HG03095 (cell line): Measurements from ENCODE around the gene RERE.

ENCODE experiments used
- ATAC-seq: cut with Tn5 transposase; IDR thresholded peaks from one replicate; pipeline ENCODE4 v1.9.1; 2021; ENCODE audit warnings: moderate library complexity; ENCODE audit not compliant: unreplicated experiment

RERE gene

DNA sequence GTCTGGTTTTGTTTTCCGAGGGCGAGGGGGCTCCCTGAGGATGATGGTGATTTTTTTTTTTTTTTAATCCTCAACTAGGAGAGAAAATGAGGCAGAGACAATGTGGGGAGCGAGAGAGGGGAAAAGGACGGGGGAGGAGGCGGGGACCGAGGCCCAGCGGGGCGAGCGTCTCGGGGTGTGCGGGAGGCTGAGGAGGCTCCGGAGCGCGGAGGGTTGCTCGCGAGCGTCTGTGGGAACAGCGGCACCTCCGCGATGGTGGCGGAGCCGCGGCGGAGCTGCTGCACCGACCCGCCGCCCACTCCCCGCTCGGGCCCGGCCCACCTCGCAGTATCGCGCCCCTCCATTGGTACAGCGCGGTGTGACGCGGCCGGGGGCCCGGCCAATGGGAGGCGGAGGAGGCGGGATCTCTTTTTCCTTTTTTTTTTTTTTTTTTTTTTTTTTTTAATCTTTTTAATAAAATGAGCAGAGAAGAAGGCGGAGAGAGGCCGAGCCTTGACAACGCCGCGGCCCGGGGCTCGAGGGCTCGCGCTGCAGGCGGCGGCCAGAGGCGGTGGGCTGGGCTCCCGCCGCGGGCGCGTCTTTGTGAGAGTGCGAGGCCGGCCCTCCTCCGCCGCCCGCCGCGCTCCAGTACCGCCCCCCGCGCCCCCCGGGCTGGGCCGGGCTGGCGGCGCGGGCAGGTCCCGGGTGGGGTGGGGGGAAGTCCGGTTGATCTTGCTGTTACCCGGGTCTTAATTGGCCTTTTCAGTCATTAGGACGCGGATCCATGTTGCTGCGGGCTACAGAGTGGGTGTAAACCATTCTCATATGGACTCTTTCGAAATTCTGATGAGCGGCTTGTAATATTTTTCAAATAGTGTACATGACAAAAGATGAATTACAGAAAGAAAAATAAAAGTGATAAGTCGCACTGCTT lies at the start of gene RERE:
TSS of gene RERE (minus strand) at position 229 of the 913 bp plus-strand sequence.
- ATAC-seq: peak; percentile 81

DNA sequence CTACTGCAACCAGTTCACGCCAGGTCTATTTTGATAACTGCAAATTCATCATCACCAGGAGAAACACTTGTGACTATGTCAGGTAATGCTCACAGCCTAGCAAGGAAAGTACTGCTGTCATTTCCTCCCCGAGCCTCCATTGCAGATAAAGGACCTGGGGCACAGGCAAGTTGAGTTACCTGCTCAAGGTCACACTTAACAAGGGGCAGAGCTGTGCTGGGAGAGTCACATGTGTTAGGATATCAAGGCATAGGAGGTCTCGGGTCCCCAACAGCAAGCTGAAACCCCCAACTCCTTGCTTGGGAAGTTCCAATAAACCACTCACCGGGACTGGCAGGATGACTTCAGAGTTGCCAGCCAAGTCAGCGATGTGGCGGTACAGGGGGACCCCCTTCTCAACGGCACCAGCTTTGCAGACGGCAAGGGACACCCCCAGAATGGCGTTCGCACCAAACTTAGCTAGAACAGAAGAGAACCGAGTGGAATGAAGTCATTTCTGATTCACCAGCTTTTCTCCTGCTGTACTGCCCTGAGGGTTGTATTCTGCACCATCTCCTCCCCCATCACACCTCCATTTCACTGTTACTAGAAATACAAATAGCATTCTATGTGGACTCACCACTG lies 49.5 kb upstream of the RERE start:
- ATAC-seq: no peak

DNA sequence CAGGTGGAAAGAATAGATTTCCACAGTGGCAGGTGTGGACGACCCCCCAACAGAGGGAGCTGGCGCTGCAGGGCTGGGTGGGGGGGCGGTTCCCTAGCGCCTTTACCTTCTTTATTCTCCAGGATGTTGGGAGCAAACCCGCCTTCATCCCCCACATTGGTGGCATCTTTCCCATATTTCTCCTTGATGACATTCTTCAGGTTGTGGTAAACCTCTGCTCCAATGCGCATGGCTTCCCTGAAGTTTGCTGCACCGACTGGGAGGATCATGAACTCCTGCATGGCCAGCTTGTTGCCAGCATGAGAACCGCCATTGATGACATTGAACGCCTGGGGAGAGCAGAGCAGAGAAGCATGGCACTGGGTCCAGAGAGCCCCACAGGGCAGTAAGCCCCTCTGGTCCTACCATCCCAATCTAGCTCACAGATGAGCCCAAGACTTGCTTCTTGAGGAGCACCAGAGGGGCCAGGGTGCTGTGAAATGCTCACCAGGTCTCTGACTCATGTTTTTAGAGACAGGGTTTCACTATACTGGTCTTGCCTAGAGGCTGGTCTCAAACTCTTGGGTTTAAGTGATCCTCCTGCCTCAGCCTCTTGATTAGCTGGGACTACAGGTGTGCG lies 48.8 kb upstream of the RERE start:
- no peak for ATAC-seq

DNA sequence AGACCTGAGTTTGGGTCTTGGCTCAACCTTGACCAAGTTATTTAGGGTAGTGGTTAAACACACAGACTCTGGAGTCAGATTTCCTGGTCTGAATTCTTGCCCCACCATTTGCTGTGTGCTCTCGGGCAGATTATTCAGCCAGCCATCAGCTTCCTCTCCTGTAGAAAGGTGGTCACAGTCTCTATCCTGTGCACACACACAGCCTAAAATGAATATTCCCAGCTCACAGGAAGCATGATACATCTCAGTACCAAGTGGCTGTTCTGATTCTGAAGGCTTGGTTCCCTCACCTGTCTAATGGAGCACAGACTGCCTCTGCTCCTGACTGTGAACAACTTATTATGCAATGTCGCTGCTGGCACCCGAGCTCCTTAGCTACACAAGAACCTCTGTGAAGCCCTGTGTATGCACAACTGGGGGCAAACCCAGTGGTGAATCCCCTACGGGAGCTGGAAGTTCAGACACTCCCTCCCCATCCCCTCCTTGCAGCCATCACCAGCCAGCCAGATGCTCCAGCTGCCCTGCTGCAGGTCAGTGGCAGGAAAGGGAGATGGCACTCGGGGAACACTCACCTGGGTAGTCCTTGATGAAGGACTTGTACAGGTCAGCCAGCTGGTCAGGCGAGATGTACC lies 47.4 kb upstream of the RERE start:
- ATAC-seq: no peak

DNA sequence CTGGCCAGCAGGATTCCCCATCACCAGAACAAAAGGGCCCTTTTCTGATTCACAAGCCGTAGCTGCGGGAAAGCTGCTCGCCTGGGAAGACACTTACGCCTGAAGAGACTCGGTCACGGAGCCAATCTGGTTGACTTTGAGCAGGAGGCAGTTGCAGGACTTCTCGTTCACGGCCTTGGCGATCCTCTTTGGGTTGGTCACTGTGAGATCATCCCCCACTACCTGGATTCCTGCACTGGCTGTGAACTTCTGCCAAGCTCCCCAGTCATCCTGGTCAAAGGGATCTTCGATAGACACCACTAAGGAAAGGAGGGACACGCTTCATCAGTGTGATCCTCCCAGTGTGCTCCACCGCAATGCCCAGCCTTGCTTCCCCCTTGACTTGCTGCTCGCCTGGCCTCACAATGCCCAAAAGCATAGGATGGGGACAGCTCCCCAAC lies 46.4 kb upstream of the RERE start:
- ATAC-seq: no peak

DNA sequence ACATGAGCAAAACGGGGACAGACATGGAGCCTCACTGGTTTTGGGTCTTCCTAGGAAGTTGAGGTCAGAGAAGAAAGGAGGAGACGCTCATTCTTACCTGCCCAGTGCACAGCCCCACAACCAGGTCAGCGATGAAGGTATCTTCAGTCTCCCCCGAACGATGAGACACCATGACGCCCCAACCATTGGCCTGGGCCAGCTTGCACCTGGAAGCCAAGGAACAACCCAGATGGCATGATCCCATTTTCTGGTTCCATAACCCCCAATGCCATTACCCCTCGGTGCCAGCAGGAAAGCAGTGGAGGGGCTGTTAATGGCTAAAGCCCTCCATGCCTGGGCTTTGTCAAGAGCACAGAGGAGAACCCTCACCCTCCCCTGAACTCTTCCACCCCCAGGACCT lies 45.7 kb upstream of the RERE start:
- no peak for ATAC-seq

DNA sequence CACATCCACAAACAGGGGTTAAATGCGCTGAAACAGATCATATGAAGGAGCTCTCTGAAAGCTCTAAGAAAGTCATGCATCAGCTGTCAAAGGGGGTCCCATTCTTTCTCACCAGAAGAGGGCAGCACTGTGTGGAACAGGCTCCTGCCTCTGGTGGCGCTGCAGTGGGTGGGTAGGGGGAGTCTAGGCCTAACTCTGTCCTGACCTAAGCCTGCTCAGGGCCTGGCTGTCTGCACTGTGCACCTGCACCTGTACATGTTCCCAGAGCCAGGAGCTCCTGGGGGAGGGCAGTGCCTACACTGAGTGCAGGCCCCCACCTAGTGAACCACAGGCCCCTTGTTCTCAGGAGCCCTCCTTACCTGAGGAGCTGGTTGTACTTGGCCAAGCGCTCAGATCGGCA lies 45.1 kb upstream of the RERE start:
- no peak for ATAC-seq

DNA sequence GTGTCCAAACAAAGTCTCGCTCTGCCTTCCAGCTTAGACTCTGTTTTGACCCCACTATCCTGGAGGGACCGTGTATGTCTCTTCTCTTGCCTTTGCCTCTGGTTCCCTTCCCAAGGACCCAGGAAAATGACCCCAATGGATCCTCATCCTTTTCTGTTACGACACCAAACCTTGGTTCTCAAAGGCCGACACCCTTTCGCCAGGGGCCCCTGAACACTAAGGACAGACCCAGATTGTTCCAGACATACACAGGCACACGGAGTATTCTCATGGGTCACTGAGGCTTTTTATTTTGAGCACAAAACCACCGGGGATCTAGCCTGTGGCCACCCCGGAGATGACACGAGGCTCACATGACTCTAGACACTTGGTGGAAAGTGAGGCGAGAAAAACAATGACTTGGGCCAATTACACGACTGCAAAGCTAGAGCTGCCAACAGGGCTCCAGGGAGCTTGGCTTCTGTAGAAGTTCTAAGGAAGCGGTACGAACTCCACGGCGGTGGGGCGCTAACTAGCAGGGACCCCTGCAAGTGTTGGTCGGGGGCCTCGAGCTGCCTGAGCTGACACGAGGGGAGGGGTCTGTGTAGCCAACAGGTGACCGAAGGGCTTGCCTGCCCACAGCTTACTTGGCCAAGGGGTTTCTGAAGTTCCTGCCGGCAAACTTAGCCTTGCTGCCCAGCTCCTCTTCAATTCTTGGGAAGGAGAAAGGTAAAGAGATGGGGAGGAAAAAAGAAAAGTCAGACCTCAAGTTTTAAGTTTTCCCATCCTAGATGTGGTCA lies 43.5 kb upstream of the RERE start:
- no peak for ATAC-seq

DNA sequence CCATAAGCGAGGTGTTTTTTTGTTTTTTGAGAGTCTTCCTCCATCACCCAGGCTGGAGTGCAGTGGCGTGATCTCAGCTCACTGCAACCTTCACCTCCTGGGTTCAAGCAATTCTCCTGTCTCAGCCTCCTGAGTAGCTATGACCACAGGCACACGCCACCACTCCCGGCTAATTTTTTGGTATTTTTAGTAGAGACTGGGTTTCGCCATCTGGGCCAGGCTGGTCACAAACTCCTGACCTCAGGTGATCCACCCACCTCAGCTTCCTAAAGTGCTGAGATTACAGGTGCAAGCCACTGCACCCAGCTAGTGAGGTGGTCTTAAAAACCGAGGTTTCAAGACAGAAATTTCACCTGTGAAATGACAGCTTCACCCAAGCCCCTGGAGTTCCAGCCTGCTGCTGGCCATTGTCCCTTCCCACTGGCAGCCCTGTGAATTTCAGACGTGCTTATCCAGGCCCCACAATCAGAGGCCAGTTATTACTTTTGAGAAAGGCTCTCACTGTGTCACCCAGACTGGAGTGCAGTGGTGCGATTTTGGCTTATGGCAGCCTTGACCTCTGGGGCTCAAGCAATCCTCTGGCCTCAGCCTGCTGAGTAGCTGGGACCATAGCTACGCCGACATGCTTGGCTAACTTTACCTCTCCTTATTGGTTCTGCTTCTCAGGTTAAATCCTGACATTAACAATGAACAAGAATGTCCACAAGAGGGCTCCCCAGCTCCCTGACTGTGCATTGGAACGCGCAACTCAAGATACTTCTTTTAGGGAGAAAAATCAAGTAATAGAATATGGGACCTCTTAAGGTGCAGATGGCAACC lies 41.7 kb upstream of the RERE start:
- ATAC-seq: no peak

DNA sequence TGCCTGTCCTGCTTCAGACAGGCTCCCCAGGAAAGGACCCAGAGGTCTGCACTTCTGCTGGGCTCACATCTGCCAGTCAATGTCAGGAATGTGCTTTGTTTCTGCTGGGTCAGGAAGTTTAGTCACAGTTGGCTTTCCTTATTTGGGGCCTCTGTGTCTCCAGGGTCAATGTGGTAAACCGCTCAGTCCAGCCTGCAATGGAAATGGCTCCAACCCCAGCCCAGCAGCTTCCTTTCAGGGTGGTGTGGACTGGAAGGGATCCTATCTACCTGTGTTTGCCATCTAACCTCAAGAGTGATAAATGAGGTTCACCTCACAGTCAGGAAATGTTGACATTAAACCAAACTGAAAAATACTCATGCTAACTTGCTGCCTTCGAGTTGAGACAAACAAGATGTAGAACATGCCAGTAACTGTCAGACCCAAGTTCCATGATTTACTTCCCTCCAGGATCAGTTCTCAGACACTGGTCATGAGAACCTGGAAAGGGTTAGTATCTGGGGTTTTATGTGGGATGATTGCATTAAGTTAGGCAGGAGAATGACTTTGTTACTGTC lies 40.8 kb upstream of the RERE start:
- no peak for ATAC-seq

DNA sequence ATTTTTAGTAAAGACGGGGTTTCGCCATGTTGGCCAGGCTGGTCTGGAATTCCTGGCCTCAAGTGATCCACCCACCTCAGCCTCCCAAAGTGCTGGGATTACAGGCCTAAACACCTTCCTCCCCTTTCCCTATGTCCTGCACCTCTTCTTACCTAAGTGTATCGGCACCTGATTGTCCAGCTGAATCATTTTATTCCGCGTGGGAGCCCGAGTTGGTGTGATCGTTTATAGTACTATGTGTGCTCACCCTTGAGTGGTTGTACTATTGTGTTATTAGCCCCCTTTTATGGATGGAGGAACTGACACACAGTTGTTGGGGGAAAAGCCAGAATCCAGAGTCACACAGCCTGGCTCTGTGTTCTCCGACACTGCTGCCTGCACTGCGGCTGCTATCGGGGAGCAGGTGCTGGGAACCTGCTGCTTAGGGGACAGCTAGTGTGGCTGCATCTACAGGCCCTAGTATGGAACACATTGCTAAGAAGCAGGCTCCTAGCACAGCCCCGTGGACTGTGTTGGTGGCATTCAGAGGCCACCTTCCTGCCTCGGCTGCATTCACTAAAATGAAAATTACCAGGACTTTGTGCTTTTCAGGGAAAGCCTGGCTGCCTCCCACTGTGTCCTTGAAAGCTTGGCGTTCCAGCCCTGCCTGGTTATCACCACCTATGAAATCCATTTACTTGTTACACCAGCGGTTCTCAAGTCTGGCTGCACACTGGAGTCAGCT lies 39.4 kb upstream of the RERE start:
- no peak for ATAC-seq

DNA sequence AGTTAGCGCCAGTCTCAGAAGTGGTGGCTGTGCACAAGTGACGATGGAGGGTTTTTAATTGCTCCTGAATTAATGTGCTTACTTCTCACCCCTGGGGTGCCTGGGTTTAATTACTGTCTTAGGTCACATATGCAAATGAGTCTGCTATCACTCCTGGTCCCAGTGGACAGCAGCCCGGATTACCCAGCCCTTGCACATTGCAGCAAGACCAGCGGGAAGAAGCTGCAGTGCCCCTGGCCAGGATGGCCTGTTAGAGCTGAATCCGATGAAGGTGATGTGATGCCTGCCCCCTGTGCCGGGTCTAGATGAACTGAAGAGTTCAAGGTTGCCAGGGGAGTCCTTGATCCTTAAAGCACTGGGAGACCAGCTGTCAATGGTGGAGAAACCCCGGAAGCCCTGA lies 36.8 kb upstream of the RERE start:
- no peak for ATAC-seq

DNA sequence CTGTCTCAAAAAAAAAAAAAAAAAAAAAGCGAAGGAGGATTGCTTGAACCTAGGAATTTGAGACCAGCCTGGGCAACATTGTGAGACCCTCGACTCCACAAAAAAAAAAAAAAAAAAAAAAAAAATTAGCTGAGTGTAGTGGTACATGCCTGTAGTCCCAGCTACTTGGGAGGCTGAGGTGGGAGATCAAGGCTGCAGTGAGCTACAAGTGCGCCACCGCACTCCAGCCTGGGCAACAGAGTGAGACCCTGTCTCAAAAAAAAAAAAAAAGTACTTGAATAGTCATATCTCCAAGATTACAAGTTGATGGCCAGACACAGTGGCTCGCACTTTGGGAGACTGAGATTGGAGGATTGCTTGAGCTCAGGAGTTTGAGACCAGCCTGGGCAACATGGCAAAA lies 33.6 kb upstream of the RERE start:
- ATAC-seq: no peak

DNA sequence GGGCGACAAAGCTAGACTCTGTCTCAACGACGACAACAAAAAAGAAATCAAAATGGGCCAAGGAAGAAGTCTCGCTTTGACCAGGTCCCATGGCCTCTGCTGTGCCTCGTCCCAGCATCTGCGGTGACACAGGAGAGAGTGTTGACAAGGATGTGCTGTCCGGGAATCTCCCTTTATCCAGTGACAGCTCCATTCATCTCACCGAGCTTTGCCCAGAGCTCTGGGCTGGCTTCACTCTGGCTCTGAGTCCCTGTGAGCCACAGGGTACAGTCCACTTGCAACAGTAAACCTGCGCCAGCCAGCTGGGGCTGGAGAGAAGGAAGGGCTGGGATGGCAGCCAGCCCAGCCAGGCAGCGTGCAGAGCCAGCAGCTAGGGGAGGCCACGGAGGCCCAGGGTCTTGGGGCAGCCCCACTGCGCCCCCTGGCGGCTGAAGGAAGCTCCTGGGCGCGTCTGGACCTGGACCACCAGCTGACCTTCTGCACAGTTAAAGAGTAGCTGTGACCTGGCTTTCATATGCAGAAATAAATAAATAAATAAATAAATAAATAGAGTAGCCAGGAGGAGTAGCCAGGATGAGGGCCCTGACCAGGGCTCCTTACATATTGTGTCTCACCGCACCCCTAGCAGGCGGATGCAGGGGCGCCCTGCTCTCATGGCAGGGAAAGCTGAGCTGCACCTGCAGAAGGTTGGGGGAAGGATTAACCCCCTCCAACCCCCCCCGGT lies 31.4 kb upstream of the RERE start:
- ATAC-seq: peak; percentile 54

DNA sequence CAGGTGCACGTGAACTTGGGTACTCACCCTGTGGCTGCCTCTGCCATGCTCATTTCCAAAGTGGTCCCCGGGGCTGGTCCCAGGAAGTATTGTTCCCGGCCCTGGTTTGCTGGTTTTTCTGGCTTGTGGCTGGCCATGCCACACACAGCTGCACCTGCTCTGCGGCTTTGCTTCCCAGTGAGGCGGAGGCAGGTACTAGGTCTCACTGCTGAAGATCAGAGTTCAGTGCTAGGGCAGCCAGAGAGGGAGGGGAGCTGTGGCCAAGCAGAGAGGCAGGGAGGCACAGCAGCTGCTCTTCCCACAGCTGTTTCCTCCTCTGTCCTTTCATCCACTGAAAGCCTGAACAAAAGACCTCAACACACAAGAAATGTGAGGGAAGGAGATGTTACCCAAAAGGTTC lies 30.6 kb upstream of the RERE start:
- no peak for ATAC-seq

DNA sequence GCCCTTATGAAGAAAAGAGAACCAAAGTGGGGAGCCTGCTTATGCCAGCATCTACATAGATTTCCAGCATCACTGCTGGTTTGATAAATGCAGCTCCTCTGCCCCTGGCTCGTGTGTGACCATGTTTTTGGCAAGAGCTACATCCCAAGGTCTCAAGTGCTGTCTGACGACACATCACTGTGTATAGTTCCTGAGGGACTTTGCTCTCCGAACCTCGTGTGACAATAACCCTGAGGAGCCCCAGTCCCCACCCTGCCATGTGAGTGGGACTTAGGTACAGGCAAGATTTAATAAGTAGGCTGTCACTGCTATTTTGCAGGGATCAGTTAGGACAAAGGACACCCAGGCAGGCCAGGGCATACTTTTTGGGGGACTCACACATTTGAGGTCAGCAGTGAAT lies 28.8 kb upstream of the RERE start:
- no peak for ATAC-seq

DNA sequence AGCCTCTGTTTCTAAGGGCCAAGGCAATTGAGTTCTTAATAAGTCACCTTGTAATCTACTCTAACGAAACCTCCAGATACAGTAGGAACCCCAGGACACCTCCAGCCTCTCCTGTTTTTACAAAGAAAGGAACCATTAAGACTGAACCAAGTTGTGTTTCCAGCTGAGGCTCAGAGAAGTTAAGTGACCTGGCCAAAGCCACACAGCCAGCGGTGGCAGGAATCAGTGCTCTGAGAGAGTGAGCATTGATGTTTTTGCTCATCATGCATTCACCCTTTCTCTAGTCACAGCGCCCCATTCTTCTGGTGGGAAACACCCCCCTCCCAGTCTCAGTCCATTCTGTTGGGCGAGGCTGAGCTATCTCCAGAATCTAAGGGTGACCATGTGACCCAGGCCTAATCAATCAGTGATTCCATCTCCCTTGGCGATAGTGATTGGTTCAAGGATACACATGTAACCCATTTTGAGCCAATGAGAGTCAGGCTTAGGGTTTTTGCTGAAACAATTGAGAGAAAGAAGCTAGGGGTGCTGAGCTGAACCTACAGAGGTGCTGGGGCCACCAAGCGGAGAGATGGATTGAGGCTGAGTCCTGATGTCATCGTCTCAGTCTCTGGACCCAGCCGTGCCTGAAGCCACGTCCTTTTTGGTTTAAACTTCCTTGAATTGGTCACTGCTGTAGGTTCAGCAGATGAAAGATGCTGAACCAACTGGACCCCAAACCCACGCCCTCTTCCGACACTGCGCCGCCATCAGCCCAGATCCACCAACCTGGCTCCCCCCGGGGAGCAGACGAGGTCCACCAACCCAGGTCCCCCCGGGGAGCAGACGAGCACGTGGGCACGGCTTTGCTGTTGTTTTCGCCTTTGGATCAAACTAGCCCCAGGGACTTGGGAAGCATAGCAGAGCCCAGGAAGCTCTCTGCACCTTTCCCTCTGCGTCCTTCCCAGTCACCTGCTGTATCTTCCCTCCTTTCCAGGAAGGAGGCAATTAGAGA lies 28.0 kb upstream of the RERE start:
- no peak for ATAC-seq
